ENCODE measurements around the gene CDK5. TPM values are rescaled to one million over a fixed set of nuclear protein-coding genes. Genes with fewer than 3 reads are reported as not detected.

Gene CDK5
- total RNA-seq, 2 donors from 2014 or later = 22.2 to 25.2 TPM

DNA sequence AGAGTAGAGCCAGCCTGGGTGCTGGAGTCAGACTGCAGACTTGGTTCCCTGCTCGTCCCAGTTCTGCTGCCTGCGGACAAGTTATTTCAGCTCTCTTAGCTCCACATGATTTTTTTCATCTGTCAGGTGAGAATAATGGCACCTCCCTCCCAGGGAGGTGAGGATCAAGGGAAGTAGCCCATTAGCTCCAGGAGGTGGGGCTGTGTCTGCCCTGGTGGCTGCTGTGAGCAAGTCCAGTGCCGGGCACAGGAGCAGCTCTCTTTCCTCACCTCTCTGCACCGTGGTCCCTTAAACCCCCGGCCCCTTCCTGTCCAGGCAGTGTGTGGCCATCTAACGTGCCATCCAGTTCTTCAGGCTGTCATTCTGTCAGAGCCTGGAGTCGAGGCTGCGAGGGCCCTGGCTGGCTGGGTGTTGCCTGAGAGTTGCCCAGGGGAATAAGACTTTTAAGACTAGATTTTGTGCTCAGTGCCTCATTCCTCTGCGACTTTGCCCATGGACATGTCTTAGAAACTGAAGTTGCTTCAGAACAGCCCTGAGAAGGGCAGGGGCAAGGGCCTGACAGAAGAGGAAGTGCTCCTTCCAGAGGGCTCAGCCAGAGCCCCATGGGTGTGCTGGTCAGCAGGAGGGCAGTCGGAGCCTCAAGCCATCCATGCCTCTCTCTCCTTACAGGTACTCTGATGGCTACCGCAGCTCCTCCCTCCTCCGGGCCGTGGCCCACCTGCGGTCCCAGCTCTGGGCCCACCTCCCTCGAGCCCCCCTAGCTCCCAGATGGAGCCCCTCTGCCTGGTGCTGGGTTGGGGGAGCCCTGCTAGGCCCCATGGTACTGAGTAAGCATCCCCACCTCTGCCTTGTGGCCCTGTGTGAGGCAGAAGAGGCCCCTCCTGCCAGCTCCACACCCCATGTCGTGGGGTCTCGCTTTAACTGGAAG is 24.5 kb downstream of the CDK5 start:
- H3K4me1 Mint-ChIP-seq = peaks cover 5% of the 10 kb centered on the region
- 90 to 91% methylated on average over 7 to 17 of the region's 17 CpGs for WGBS, 2 experiments (ENCODE audit: insufficient coverage in 1 of 2, insufficient read length in 1 of 2)
- H3K27me3 Mint-ChIP-seq (ENCODE audit: insufficient read depth) = no peaks in the 10 kb centered on the region
- H3K9me3 Mint-ChIP-seq = no peaks in the 10 kb centered on the region
- Histone ChIP-seq H3K4me3 (ENCODE audit: low read length) (no peak overlapping the region), H3K9me3 (ENCODE audit: control insufficient read depth, low read length) (no peaks in the 10 kb centered on the region), H3K4me1 (ENCODE audit: control insufficient read depth, insufficient read depth, low read length) (no peaks in the 10 kb centered on the region), H3K36me3 (ENCODE audit: control insufficient read depth, insufficient read depth, low read length) (peaks cover 10% of the 10 kb centered on the region), H3K27me3 (ENCODE audit: control insufficient read depth, insufficient read depth, low read length, poor library complexity, severe bottlenecking) (no peaks in the 10 kb centered on the region), H3K9ac (ENCODE audit: extremely low read depth, low read length, poor library complexity, severe bottlenecking) (no peak overlapping the region), H3K27ac (ENCODE audit: low read depth, low read length) (no peak overlapping the region)
- DNase-seq = peak; percentile 58
- no peak overlapping the region for H3K4me3 Mint-ChIP-seq
- no peak overlapping the region for H3K27ac Mint-ChIP-seq
- H3K36me3 Mint-ChIP-seq (ENCODE audit: low read depth) = peaks cover 8% of the 10 kb centered on the region
- TF ChIP-seq CTCF (conservative IDR thresholded peaks at IDR 0.05) = peak; percentile 55

GRCh38 chr7:151031011-151031410 is 26.7 kb downstream of the CDK5 start:
- no peak overlapping the region for H3K27ac ChIP-seq (ENCODE audit: low read depth, low read length)
- no peak overlapping the region for H3K4me3 ChIP-seq (ENCODE audit: low read length)
- no peak overlapping the region for H3K4me3 Mint-ChIP-seq
- no peak for DNase-seq
- no peak for TF ChIP-seq CTCF (conservative IDR thresholded peaks at IDR 0.05)
- H3K4me1 ChIP-seq (ENCODE audit: control insufficient read depth, insufficient read depth, low read length) = peaks cover 7% of the 10 kb centered on the region
- peaks cover 2% of the 10 kb centered on the region for H3K27me3 Mint-ChIP-seq (ENCODE audit: insufficient read depth)
- H3K27ac Mint-ChIP-seq = no peak overlapping the region
- peaks cover 4% of the 10 kb centered on the region for H3K36me3 ChIP-seq (ENCODE audit: control insufficient read depth, insufficient read depth, low read length)
- H3K4me1 Mint-ChIP-seq = peaks cover 24% of the 10 kb centered on the region
- no peaks in the 10 kb centered on the region for H3K9me3 ChIP-seq (ENCODE audit: control insufficient read depth, low read length)
- H3K9ac ChIP-seq (ENCODE audit: extremely low read depth, low read length, poor library complexity, severe bottlenecking) = no peak overlapping the region
- H3K9me3 Mint-ChIP-seq = no peaks in the 10 kb centered on the region
- 93 to 96% methylated on average over 3 to 4 of the region's 4 CpGs for WGBS, 2 experiments (ENCODE audit: insufficient coverage in 1 of 2, insufficient read length in 1 of 2)
- no peaks in the 10 kb centered on the region for H3K27me3 ChIP-seq (ENCODE audit: control insufficient read depth, insufficient read depth, low read length, poor library complexity, severe bottlenecking)
- no peaks in the 10 kb centered on the region for H3K36me3 Mint-ChIP-seq (ENCODE audit: low read depth)

- Mint-ChIP-seq H3K4me1 (peaks cover 27% of the 10 kb centered on the region), H3K36me3 (ENCODE audit: low read depth) (no peaks in the 10 kb centered on the region), H3K4me3 (peak overlapping the region; percentile 86), H3K27ac (peak overlapping the region; percentile 98), H3K9me3 (no peaks in the 10 kb centered on the region), H3K27me3 (ENCODE audit: insufficient read depth) (peaks cover 16% of the 10 kb centered on the region)
- Histone ChIP-seq H3K9me3 (ENCODE audit: control insufficient read depth, low read length) (no peaks in the 10 kb centered on the region), H3K36me3 (ENCODE audit: control insufficient read depth, insufficient read depth, low read length) (peaks cover 4% of the 10 kb centered on the region), H3K9ac (ENCODE audit: extremely low read depth, low read length, poor library complexity, severe bottlenecking) (peak overlapping the region; percentile 83), H3K27ac (ENCODE audit: low read depth, low read length) (no peak overlapping the region), H3K27me3 (ENCODE audit: control insufficient read depth, insufficient read depth, low read length, poor library complexity, severe bottlenecking) (no peaks in the 10 kb centered on the region), H3K4me3 (ENCODE audit: low read length) (peak overlapping the region; percentile 93), H3K4me1 (ENCODE audit: control insufficient read depth, insufficient read depth, low read length) (peaks cover 9% of the 10 kb centered on the region)
- 70 to 75% methylated on average over 8 to 17 of the region's 17 CpGs for WGBS, 2 experiments (ENCODE audit: insufficient coverage in 1 of 2, insufficient read length in 1 of 2)
- DNase-seq = no peak
- peak; percentile 4 for TF ChIP-seq CTCF (conservative IDR thresholded peaks at IDR 0.05)
These were observed 28.7 kb downstream of the CDK5 start for GRCh38 chr7:151028948-151029501.

All from endodermal cell (in vitro differentiated cells).